Smooth muscle cell (in vitro differentiated cells): ENCODE data around the gene RXRA. TPM values are rescaled to one million over a fixed set of nuclear protein-coding genes. Genes with fewer than 3 reads are reported as not detected.

ENCODE experiments used
- DNase-seq: peaks from one replicate; lab custom pipeline; 2025; ENCODE audit not compliant: unreplicated experiment; lab: John Stamatoyannopoulos, UW
- H2AFZ ChIP-seq: fragments of 200-600 bp; sonication (generic); 2 replicates; pipeline ENCODE4 v1.6.0; 2016; ENCODE audit warnings: antibody characterized with exemption, low read depth, mild to moderate bottlenecking
- H3F3A ChIP-seq: fragments of 200-600 bp; sonication (generic); 2 replicates; pipeline ENCODE4 v1.6.0; 2017; ENCODE audit warnings: antibody characterized with exemption, low read depth
- H3K27ac ChIP-seq: fragments of 200-600 bp; sonication (generic); 2 replicates; pipeline ENCODE4 v1.5.1; 2016; ENCODE audit warnings: low read depth, mild to moderate bottlenecking
- H3K27me3 ChIP-seq: fragments of 200-600 bp; sonication (generic); 2 replicates; pipeline ENCODE4 v1.6.1; 2016; ENCODE audit warnings: low read depth, mild to moderate bottlenecking
- H3K36me3 ChIP-seq: fragments of 200-600 bp; sonication (generic); 2 replicates; pipeline ENCODE4 v1.5.1; 2016; ENCODE audit warnings: low read depth
- H3K4me1 ChIP-seq: fragments of 200-600 bp; sonication (generic); 2 replicates; pipeline ENCODE4 v1.5.1; 2016; ENCODE audit warnings: low read depth
- H3K4me2 ChIP-seq: fragments of 200-600 bp; sonication (generic); 2 replicates; pipeline ENCODE4 v1.6.0; 2016; ENCODE audit warnings: mild to moderate bottlenecking
- H3K4me3 ChIP-seq: fragments of 200-600 bp; sonication (generic); 2 replicates; pipeline ENCODE4 v1.5.1; 2016; ENCODE audit warnings: mild to moderate bottlenecking
- H3K79me2 ChIP-seq: fragments of 200-600 bp; sonication (generic); 2 replicates; pipeline ENCODE4 v1.6.0; 2016; ENCODE audit warnings: low read depth, mild to moderate bottlenecking
- H3K9ac ChIP-seq: fragments of 200-600 bp; sonication (generic); 2 replicates; pipeline ENCODE4 v1.6.0; 2016; ENCODE audit warnings: low read depth
- H3K9me3 ChIP-seq: fragments of 200-600 bp; sonication (generic); replicated peaks from 2 replicates; pipeline ENCODE4 v1.5.1; 2016; ENCODE audit warnings: low read depth
- H4K20me1 ChIP-seq: fragments of 200-600 bp; sonication (generic); 2 replicates; pipeline ENCODE4 v1.6.0; 2016; ENCODE audit warnings: low read depth
- CTCF ChIP-seq: fragments of 200-600 bp; sonication (generic); IDR thresholded peaks from 2 replicates; pipeline ENCODE4 v1.5.1; 2017; ENCODE audit warnings: borderline replicate concordance, mild to moderate bottlenecking, antibody characterized with exemption; ENCODE audit not compliant: insufficient read depth, poor library complexity, severe bottlenecking
- WGBS: methylation state at CpG from one replicate; pipeline ENCODE4 v1.1.7; 2016; ENCODE audit warnings: low lambda C conversion rate; 5-methylcytosine and 5-hydroxymethylcytosine counted together
- polyA plus RNA-seq: library from polyadenylated mRNA; unstranded; fragments of >200 nt; fragmentation: Nextera tagmentation; extraction: Ambion mirVana; gene quantifications from 2 replicates; pipeline ENCODE4 v1.2.1, GENCODE V29; 2016
- total RNA-seq: library from RNA; depleted of rRNA; stranded (reverse); fragments of >200 nt; gene quantifications from 2 replicates; pipeline ENCODE4 v1.2.3, GENCODE V29; 2014

RXRA gene
- total and polyA plus RNA-seq, 2 experiments from 2014 or later: 8.9 to 23.1 TPM

DNA sequence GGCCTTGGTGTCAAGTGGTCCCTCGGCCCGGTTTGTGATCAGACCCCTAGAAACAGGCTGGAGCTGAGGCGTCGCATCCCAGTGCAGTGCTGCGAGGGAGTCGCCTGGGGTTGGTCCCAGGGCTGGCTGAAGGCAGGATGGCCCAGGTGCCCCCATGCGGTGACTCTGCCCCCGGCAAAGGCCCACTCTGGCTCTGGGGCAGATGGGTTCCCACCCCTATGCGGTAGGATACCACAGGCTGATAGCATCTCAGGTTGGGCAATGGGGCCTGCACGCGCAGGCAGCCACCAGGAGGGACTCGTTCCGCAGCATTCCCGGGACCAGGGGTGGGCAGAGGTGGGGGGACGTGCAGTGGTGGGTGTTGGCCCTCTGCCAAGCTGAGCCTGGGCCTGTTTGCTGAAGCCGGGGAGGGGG lies 86.0 kb downstream of the RXRA start:
- no peak for TF ChIP-seq CTCF
- no peak overlapping the region for H3K27ac ChIP-seq
- no peak overlapping the region for H2AFZ ChIP-seq
- H3F3A ChIP-seq: no peaks in the 10 kb centered on the region
- no peaks in the 10 kb centered on the region for H3K79me2 ChIP-seq
- no peak overlapping the region for H3K4me3 ChIP-seq
- WGBS: 71% methylated on average over 16 of the region's 16 CpGs
- no peak for DNase-seq
- H4K20me1 ChIP-seq: peaks cover 99% of the 10 kb centered on the region
- peaks cover 6% of the 10 kb centered on the region for H3K4me1 ChIP-seq
- H3K4me2 ChIP-seq: peak overlapping the region; percentile 8
- H3K36me3 ChIP-seq: no peaks in the 10 kb centered on the region
- no peak overlapping the region for H3K9ac ChIP-seq
- no peaks in the 10 kb centered on the region for H3K27me3 ChIP-seq
- no peaks in the 10 kb centered on the region for H3K9me3 ChIP-seq

GRCh38 chr9:134413112-134413715 lies 87.0 kb downstream of the RXRA start:
- no peaks in the 10 kb centered on the region for H3K27me3 ChIP-seq
- H3K9me3 ChIP-seq: no peaks in the 10 kb centered on the region
- no peaks in the 10 kb centered on the region for H3K79me2 ChIP-seq
- 73% methylated on average over 13 of the region's 13 CpGs for WGBS
- peaks cover 6% of the 10 kb centered on the region for H3K4me1 ChIP-seq
- H3K4me3 ChIP-seq: no peak overlapping the region
- H3K9ac ChIP-seq: peak overlapping the region; percentile 30
- H4K20me1 ChIP-seq: peaks cover 99% of the 10 kb centered on the region
- H3F3A ChIP-seq: no peaks in the 10 kb centered on the region
- H2AFZ ChIP-seq: no peak overlapping the region
- H3K27ac ChIP-seq: peak overlapping the region; percentile 70
- peak overlapping the region; percentile 65 for H3K4me2 ChIP-seq
- no peak for DNase-seq
- no peak for TF ChIP-seq CTCF
- no peaks in the 10 kb centered on the region for H3K36me3 ChIP-seq

- no peak overlapping the region for H3K4me3 ChIP-seq
- no peak for TF ChIP-seq CTCF
- peak overlapping the region; percentile 70 for H3K27ac ChIP-seq
- no peak for DNase-seq
- no peaks in the 10 kb centered on the region for H3K36me3 ChIP-seq
- WGBS: 50% methylated on average over 29 of the region's 29 CpGs
- no peaks in the 10 kb centered on the region for H3K9me3 ChIP-seq
- no peaks in the 10 kb centered on the region for H3K79me2 ChIP-seq
- peaks cover 99% of the 10 kb centered on the region for H4K20me1 ChIP-seq
- no peaks in the 10 kb centered on the region for H3F3A ChIP-seq
- H3K4me2 ChIP-seq: peak overlapping the region; percentile 65
- no peaks in the 10 kb centered on the region for H3K27me3 ChIP-seq
- H3K9ac ChIP-seq: peak overlapping the region; percentile 30
- peaks cover 6% of the 10 kb centered on the region for H3K4me1 ChIP-seq
- H2AFZ ChIP-seq: no peak overlapping the region
These were observed 87.8 kb downstream of the RXRA start for GRCh38 chr9:134413890-134414623.
